Measurements from ENCODE around the gene NTN3. TPM values are rescaled to one million over a fixed set of nuclear protein-coding genes. Genes with fewer than 3 reads are reported as not detected.

The NTN3 gene
- polyA plus RNA-seq, 1 of the 3 experiments (the other 2 are of a cell fraction) = 0.28 TPM

GRCh38 chr16:2484898-2485508 is 13.9 kb downstream of the NTN3 start (continued):
- TF ChIP-seq GATA2 (CRISPR knock-in tag; IDR thresholded peaks at IDR 0.05) = no peak
- TF ChIP-seq FOSL2 (IDR thresholded peaks at IDR 0.05; ENCODE audit: borderline replicate concordance, low read depth) = no peak

DNA sequence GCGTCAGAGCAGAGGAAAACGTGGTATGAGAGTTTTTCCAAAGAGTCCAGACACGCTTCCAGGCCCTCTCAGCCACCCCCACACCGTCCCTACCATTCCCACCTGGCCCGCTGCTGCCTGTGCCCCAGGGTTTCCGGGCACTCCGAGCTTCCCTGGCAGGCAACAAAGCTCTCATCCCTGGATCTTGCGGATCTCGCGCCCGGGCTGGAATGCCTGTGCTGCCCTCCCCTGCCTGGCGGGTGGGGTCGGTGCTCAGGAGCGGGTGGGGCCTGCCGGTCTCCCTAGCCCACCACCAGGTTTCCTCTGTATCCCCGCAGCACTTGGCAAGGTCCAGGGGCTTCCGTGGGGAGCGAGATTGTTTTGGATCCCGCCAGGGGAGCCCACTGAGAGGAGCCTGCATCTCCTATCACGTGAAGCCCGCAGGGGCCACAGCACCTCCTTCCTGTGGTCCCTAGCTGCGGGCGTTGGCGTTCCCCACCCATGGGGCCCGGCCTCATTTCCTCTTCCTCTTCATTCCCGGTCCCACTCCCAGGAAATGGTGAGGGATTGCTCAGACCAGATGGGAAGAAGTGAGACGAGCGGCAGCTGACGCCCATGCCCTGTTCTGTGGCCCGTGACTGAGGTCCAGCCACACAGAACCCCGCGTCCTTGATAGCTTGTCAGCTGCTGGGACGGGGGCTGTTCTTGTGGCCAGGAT is 14.9 kb downstream of the NTN3 start:
- peaks cover 3 to 50% of the 10 kb centered on the region in 2 experiments; a peak in 3 of 4 replicates for H3K4me1 ChIP-seq (ENCODE audit: control insufficient read depth in 1 of 2, insufficient read depth in 2 of 2, low read depth in 1 of 2, low read length in 1 of 2)
- 91% methylated on average over 15 of the region's 33 CpGs for WGBS (ENCODE audit: low lambda C conversion rate)
- no peaks in the 10 kb centered on the region for H3K27me3 ChIP-seq (ENCODE audit: insufficient read depth)
- no peak overlapping the region for H3K9ac ChIP-seq
- TF ChIP-seq, protein P1, sequence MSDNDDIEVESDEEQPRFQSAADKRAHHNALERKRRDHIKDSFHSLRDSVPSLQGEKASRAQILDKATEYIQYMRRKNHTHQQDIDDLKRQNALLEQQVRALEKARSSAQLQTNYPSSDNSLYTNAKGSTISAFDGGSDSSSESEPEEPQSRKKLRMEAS (IDR thresholded peaks at IDR 0.05; ENCODE audit: low read depth) = no peak
- TF ChIP-seq EZH2phosphoT487 (IDR thresholded peaks at IDR 0.05; ENCODE audit: borderline replicate concordance, low read depth) = no peak
- TF ChIP-seq GABPA (IDR thresholded peaks at IDR 0.05; ENCODE audit: low read depth) = no peak
- no peak for TF ChIP-seq EP300 (IDR thresholded peaks at IDR 0.05; ENCODE audit: borderline replicate concordance in 1 of 2, low read depth in 1 of 2, low read length in 1 of 2)
- TF ChIP-seq RAD21 (IDR thresholded peaks at IDR 0.05; ENCODE audit: low read length) = no peak
- TF ChIP-seq, protein P2, sequence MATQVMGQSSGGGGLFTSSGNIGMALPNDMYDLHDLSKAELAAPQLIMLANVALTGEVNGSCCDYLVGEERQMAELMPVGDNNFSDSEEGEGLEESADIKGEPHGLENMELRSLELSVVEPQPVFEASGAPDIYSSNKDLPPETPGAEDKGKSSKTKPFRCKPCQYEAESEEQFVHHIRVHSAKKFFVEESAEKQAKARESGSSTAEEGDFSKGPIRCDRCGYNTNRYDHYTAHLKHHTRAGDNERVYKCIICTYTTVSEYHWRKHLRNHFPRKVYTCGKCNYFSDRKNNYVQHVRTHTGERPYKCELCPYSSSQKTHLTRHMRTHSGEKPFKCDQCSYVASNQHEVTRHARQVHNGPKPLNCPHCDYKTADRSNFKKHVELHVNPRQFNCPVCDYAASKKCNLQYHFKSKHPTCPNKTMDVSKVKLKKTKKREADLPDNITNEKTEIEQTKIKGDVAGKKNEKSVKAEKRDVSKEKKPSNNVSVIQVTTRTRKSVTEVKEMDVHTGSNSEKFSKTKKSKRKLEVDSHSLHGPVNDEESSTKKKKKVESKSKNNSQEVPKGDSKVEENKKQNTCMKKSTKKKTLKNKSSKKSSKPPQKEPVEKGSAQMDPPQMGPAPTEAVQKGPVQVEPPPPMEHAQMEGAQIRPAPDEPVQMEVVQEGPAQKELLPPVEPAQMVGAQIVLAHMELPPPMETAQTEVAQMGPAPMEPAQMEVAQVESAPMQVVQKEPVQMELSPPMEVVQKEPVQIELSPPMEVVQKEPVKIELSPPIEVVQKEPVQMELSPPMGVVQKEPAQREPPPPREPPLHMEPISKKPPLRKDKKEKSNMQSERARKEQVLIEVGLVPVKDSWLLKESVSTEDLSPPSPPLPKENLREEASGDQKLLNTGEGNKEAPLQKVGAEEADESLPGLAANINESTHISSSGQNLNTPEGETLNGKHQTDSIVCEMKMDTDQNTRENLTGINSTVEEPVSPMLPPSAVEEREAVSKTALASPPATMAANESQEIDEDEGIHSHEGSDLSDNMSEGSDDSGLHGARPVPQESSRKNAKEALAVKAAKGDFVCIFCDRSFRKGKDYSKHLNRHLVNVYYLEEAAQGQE (IDR thresholded peaks at IDR 0.05; ENCODE audit: low read depth, low read length) = no peak
- TF ChIP-seq, protein P3, sequence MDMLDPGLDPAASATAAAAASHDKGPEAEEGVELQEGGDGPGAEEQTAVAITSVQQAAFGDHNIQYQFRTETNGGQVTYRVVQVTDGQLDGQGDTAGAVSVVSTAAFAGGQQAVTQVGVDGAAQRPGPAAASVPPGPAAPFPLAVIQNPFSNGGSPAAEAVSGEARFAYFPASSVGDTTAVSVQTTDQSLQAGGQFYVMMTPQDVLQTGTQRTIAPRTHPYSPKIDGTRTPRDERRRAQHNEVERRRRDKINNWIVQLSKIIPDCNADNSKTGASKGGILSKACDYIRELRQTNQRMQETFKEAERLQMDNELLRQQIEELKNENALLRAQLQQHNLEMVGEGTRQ (IDR thresholded peaks at IDR 0.05; ENCODE audit: borderline replicate concordance, low read depth, low read length) = no peak
- TF ChIP-seq NFIC (IDR thresholded peaks at IDR 0.05; ENCODE audit: borderline replicate concordance) = no peak
- TF ChIP-seq JUND (IDR thresholded peaks at IDR 0.05) = no peak
- no peak for TF ChIP-seq GATA2 (CRISPR knock-in tag; IDR thresholded peaks at IDR 0.05)
- no peak for TF ChIP-seq FOXM1 (IDR thresholded peaks at IDR 0.05; ENCODE audit: low read depth)
- no peak for TF ChIP-seq TCF12 (IDR thresholded peaks at IDR 0.05)
- TF ChIP-seq CTCF (IDR thresholded peaks at IDR 0.05) = no peak
- no peak for TF ChIP-seq MEF2A (IDR thresholded peaks at IDR 0.05; ENCODE audit: borderline replicate concordance, low read depth)
- TF ChIP-seq RCOR1 (IDR thresholded peaks at IDR 0.05; ENCODE audit: low read length) = no peak
- no peak for TF ChIP-seq TEAD4 (IDR thresholded peaks at IDR 0.05; ENCODE audit: borderline replicate concordance, insufficient read depth)
- H4K20me1 ChIP-seq (ENCODE audit: insufficient read depth) = no peaks in the 10 kb centered on the region
- H3K27ac ChIP-seq (ENCODE audit: low read depth in 2 of 2, low read length in 1 of 2) = no peak overlapping the region
- ChIA-PET CTCF (interaction anchor here (1.2 to 12.7 kb wide), 3 partner anchors 11 to 14 kb away, joined by 4 to 95 read pairs (median 9); partner anchors contain the start of gene TBC1D24), POLR2A (interaction anchor here (1.4 kb wide), 1 partner anchor 17 kb away, joined by 4 read pairs; no protein-coding TSS in a partner anchor)
- H3K9me3 ChIP-seq = no peaks in the 10 kb centered on the region
- H2AFZ ChIP-seq (ENCODE audit: low read depth) = no peak overlapping the region
- H3K4me3 ChIP-seq (ENCODE audit: low read depth in 2 of 2, low read length in 1 of 2) = no peak overlapping the region
- no peaks in the 10 kb centered on the region for H3K79me2 ChIP-seq (ENCODE audit: insufficient read depth)
- no peaks in the 10 kb centered on the region for H3K36me3 ChIP-seq (replicated peaks in 1 of 2; ENCODE audit: control insufficient read depth in 1 of 2, insufficient read depth in 2 of 2, low read length in 1 of 2)
- H3K9me2 ChIP-seq = no peaks in the 10 kb centered on the region
- no peak overlapping the region for H3K4me2 ChIP-seq
- DNase-seq = no peak
- H3F3A ChIP-seq (replicated peaks; ENCODE audit: insufficient read depth) = no peaks in the 10 kb centered on the region
